H1 (cell line): Measurements from ENCODE around the gene SYPL1.

Experiments used
- CEBPB ChIP-seq: IDR thresholded peaks from 2 replicates; pipeline ENCODE4 v1.6.1; 2012; ENCODE audit warnings: low read depth, low read length
- CREB1 ChIP-seq: IDR thresholded peaks from 2 replicates; pipeline ENCODE4 v1.6.1; 2012; ENCODE audit warnings: inconsistent platforms
- CTCF ChIP-seq, 3 experiments: IDR thresholded peaks; 1 replicate in 2 of 3; 2 replicates in 1 of 3; pipeline versions ENCODE4 v1.5.1 to v1.6.1; 2011; ENCODE audit warnings: low read length in 3 of 3, mild to moderate bottlenecking in 3 of 3, inconsistent platforms in 2 of 3, low read depth in 1 of 3, moderate library complexity in 1 of 3; ENCODE audit not compliant: insufficient read depth in 1 of 3; ENCODE audit errors: control extremely low read depth in 1 of 3
- KDM1A ChIP-seq: fragments of 200-600, 300-600 bp; sonication (generic); IDR thresholded peaks from 2 replicates; pipeline ENCODE4 v1.7.1; 2016; ENCODE audit warnings: mild to moderate bottlenecking, low read length, borderline replicate concordance
- POLR2AphosphoS5 ChIP-seq: IDR thresholded peaks from 2 replicates; pipeline ENCODE4 v1.6.1; 2011; ENCODE audit warnings: low read depth, low read length
- RFX5 ChIP-seq: IDR thresholded peaks from 2 replicates; pipeline ENCODE4 v1.6.1; 2011; ENCODE audit warnings: low read depth, low read length, improper control_type of control experiment, borderline replicate concordance
- RXRA ChIP-seq: IDR thresholded peaks from 2 replicates; pipeline ENCODE4 v1.6.1; 2011; ENCODE audit warnings: low read depth, mild to moderate bottlenecking, low read length, moderate library complexity; ENCODE audit not compliant: insufficient read depth
- SIRT6 ChIP-seq: IDR thresholded peaks from one replicate; pipeline ENCODE4 v1.7.1; 2012; ENCODE audit warnings: low read length, inconsistent platforms
- TAF1 ChIP-seq: IDR thresholded peaks from 2 replicates; pipeline ENCODE4 v1.6.1; 2011; ENCODE audit warnings: mild to moderate bottlenecking, low read depth, low read length
- TCF12 ChIP-seq: IDR thresholded peaks from 2 replicates; pipeline ENCODE4 v1.6.1; 2011; ENCODE audit warnings: low read depth, mild to moderate bottlenecking, low read length
- ZNF274 ChIP-seq: IDR thresholded peaks from 2 replicates; pipeline ENCODE4 v1.7.0; 2012; ENCODE audit warnings: low read length, borderline replicate concordance; ENCODE audit errors: extremely low read depth

GRCh38 chr7:106054156-106054910 lies 57.8 kb downstream of the SYPL1 start:
- no peak for TF ChIP-seq CTCF (IDR thresholded peaks at IDR 0.05; ENCODE audit: control extremely low read depth in 1 of 3, insufficient read depth in 1 of 3, low read depth in 1 of 3, low read length in 3 of 3)
- no peak for TF ChIP-seq CEBPB
- TF ChIP-seq TAF1 = no peak
- no peak for TF ChIP-seq SIRT6
- TF ChIP-seq CREB1 = no peak
- no peak for TF ChIP-seq RXRA
- TF ChIP-seq TCF12 = no peak
- TF ChIP-seq ZNF274 = no peak
- TF ChIP-seq POLR2AphosphoS5 = no peak
- no peak for TF ChIP-seq KDM1A
- TF ChIP-seq RFX5 = no peak
